Testis (tissue), 2 donors: ENCODE results near the gene TBX4.

Experiments
- POLR2A ChIP-seq: fragments of 450-650 bp; IDR thresholded peaks from one replicate; pipeline ENCODE4 v1.6.1; 2017; ENCODE audit warnings: antibody characterized with exemption, mild to moderate bottlenecking, moderate library complexity
- TF ChIP-seq, protein P1 (sequence below), 3 experiments: fragments of 450-650 bp in 2 of 3; fragments of 200-600 bp in 1 of 3; sonication (generic) in 1 of 3; IDR thresholded peaks; one replicate each; pipeline ENCODE4 v1.5.1; 2016 to 2019; ENCODE audit warnings: antibody characterized with exemption in 3 of 3, mild to moderate bottlenecking in 2 of 3, moderate library complexity in 1 of 3

- TF ChIP-seq, protein P1, sequence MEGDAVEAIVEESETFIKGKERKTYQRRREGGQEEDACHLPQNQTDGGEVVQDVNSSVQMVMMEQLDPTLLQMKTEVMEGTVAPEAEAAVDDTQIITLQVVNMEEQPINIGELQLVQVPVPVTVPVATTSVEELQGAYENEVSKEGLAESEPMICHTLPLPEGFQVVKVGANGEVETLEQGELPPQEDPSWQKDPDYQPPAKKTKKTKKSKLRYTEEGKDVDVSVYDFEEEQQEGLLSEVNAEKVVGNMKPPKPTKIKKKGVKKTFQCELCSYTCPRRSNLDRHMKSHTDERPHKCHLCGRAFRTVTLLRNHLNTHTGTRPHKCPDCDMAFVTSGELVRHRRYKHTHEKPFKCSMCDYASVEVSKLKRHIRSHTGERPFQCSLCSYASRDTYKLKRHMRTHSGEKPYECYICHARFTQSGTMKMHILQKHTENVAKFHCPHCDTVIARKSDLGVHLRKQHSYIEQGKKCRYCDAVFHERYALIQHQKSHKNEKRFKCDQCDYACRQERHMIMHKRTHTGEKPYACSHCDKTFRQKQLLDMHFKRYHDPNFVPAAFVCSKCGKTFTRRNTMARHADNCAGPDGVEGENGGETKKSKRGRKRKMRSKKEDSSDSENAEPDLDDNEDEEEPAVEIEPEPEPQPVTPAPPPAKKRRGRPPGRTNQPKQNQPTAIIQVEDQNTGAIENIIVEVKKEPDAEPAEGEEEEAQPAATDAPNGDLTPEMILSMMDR (IDR thresholded peaks at IDR 0.05), result no peak
- TF ChIP-seq POLR2A, result no peak
Observed at GRCh38 chr17:61414936-61415251, 37.3 kb upstream of the TBX4 start.
